HL-60 (cell line): ENCODE results near the gene TFAM.

ENCODE experiments used
- DNase-seq, 2 experiments: peaks; one replicate each; pipeline ENCODE4 v3.0.0-alpha.2; 2010 to 2020; ENCODE audit warnings: low read depth in 1 of 2, low spot score in 1 of 2
- H3K27ac ChIP-seq: fragments of 250-450 bp; sonication (Bioruptor Pico); replicated peaks from 2 replicates; pipeline ENCODE4 v1.5.1; 2020; ENCODE audit warnings: mild to moderate bottlenecking, moderate library complexity
- H3K27me3 ChIP-seq: fragments of 250-450 bp; sonication (Bioruptor Pico); 2 replicates; pipeline ENCODE4 v1.5.1; 2021; ENCODE audit warnings: mild to moderate bottlenecking, moderate library complexity; ENCODE audit not compliant: insufficient read depth, poor library complexity, severe bottlenecking
- H3K4me3 ChIP-seq: replicated peaks from 2 replicates; pipeline ENCODE4 v1.5.1; 2011; ENCODE audit warnings: mild to moderate bottlenecking, control low read depth, low read length; ENCODE audit not compliant: insufficient read depth
- CTCF ChIP-seq: IDR thresholded peaks from one replicate; pipeline ENCODE4 v1.5.1; 2011; ENCODE audit warnings: low read length, control low read depth, inconsistent platforms; ENCODE audit not compliant: insufficient read depth
- GABPA ChIP-seq: IDR thresholded peaks from 2 replicates; pipeline ENCODE4 v1.6.1; 2012; ENCODE audit warnings: low read depth
- POLR2AphosphoS5 ChIP-seq: IDR thresholded peaks from 2 replicates; pipeline ENCODE4 v1.6.1; 2012; ENCODE audit warnings: low read depth
- REST ChIP-seq: IDR thresholded peaks from 2 replicates; pipeline ENCODE4 v1.6.1; 2012; ENCODE audit warnings: low read depth; ENCODE audit not compliant: insufficient replicate concordance
- SPI1 ChIP-seq: IDR thresholded peaks from 2 replicates; pipeline ENCODE4 v1.6.1; 2012; ENCODE audit warnings: low read depth, mild to moderate bottlenecking, borderline replicate concordance

Gene TFAM

GRCh38 chr10:58409956-58410610, 24.9 kb downstream of the TFAM start:
- Histone ChIP-seq H3K27me3 (no peaks in the 10 kb centered on the region), H3K27ac (no peak overlapping the region), H3K4me3 (no peak overlapping the region)
- no peak for DNase-seq
- TF ChIP-seq REST (no peak), POLR2AphosphoS5 (no peak), SPI1 (no peak), CTCF (no peak)

GRCh38 chr10:58412502-58412961, 27.3 kb downstream of the TFAM start:
- no peak overlapping the region for H3K27ac ChIP-seq
- H3K27me3 ChIP-seq, result no peaks in the 10 kb centered on the region
- no peak for TF ChIP-seq SPI1
- TF ChIP-seq POLR2AphosphoS5, result no peak
- TF ChIP-seq REST, result no peak
- no peak for TF ChIP-seq GABPA
- no peak for TF ChIP-seq CTCF
- DNase-seq, result no peak
- H3K4me3 ChIP-seq, result no peak overlapping the region

GRCh38 chr10:58414270-58415041, 29.2 kb downstream of the TFAM start:
- Histone ChIP-seq H3K27me3 (no peaks in the 10 kb centered on the region), H3K27ac (no peak overlapping the region), H3K4me3 (no peak overlapping the region)
- DNase-seq, result no peak
- TF ChIP-seq CTCF (no peak), POLR2AphosphoS5 (no peak), REST (no peak), GABPA (no peak), SPI1 (no peak)
